GM12801 (cell line): ENCODE measurements around the gene IQCK.

Source experiments
- TF ChIP-seq, protein P1 (sequence below): IDR thresholded peaks from one replicate; pipeline ENCODE4 v1.5.1; 2011; ENCODE audit warnings: control low read depth; ENCODE audit not compliant: insufficient read length; ENCODE audit errors: extremely low read depth

IQCK gene

DNA sequence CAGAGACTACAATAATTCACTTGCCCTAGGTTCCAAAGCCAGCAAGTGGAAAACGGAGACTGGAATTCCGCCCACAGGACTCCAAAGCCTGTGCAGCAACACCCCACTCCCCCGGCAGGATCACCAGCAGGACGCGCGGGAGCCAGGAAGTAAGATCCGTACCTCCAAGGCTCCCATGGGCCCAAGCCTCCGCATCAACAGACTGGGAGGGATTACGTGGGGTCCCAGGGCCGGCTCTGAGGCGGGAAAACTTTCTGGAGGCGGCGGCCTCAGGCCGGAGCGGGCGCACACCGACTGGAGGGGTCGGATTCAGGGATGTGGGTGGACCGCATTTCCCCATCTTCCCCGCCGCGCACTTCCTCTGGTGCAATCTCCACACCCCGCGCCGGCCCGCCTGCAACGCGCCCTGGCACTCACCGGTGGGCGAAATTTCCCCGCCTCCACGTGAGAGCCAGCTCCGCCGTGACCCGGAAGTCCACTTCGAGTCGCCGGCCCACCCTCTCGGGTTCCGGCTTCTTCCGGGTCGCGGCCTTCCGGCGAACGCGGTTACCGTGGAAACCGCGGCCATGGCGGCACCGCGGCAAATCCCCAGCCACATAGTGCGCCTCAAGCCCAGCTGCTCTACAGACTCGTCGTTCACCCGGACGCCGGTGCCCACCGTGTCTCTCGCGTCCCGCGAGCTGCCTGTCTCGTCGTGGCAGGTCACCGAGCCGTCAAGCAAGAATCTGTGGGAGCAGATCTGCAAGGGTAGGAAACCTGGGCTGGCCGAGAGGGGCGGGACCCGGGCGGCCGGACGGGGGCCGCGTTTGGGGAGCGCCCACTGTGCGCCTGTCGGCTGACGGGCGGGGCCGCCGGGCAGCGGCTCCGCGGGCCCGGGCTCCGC lies at the start of gene IQCK, which contains the start of gene KNOP1:
IQCK (plus strand) TSS at position 531 of the 883 bp plus-strand sequence; CDS start at position 567, 36 bp downstream.
KNOP1 (minus strand) TSS at position 487 of the 883 bp plus-strand sequence. CDS start 3,192 bp downstream, outside the sequence.
- TF ChIP-seq, protein P1, sequence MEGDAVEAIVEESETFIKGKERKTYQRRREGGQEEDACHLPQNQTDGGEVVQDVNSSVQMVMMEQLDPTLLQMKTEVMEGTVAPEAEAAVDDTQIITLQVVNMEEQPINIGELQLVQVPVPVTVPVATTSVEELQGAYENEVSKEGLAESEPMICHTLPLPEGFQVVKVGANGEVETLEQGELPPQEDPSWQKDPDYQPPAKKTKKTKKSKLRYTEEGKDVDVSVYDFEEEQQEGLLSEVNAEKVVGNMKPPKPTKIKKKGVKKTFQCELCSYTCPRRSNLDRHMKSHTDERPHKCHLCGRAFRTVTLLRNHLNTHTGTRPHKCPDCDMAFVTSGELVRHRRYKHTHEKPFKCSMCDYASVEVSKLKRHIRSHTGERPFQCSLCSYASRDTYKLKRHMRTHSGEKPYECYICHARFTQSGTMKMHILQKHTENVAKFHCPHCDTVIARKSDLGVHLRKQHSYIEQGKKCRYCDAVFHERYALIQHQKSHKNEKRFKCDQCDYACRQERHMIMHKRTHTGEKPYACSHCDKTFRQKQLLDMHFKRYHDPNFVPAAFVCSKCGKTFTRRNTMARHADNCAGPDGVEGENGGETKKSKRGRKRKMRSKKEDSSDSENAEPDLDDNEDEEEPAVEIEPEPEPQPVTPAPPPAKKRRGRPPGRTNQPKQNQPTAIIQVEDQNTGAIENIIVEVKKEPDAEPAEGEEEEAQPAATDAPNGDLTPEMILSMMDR: no peak

DNA sequence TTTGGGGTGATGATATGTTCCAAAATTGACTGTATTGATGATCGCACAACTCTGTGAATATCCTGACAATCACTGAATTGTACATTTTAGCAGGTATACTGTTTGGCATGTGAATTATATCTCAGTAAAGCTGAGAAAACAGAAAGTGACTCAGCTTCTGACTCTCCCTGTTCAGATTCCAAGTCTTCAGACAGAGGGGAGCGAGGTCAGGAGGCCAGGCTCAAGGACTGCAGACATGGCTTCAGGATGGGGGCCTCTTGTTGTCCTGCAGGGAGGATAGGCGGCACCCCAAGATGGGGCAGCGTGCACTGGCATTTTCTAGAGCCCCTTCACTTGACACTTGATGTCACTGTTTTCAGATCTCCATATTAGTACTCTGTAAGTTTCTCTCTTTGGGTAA lies 45.7 kb upstream of the IQCK start:
- TF ChIP-seq, protein P1: no peak

DNA sequence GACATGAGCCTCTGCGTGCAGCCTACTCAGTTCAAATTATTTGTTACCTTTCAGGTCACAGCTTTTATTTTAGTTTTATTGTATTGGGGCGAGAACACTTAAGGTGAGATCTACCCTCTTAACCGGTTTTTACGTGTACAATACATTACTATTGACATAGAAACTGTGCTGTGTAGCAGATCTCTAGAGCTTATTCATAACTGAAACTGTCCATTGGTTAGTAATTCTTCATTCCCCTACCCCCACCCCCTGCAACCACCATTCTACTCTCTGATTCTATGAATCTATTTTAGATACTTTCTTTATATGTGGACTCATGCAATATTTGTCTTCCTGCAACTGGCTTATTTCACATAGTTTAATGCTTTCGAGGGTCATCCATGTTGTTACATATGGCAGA lies 43.6 kb upstream of the IQCK start:
- TF ChIP-seq, protein P1: no peak

- TF ChIP-seq, protein P1: no peak
Measured at GRCh38 chr16:19677402-19677801, 40.7 kb upstream of the IQCK start.

GRCh38 chr16:19678804-19679203 lies 39.3 kb upstream of the IQCK start:
- TF ChIP-seq, protein P1: no peak

DNA sequence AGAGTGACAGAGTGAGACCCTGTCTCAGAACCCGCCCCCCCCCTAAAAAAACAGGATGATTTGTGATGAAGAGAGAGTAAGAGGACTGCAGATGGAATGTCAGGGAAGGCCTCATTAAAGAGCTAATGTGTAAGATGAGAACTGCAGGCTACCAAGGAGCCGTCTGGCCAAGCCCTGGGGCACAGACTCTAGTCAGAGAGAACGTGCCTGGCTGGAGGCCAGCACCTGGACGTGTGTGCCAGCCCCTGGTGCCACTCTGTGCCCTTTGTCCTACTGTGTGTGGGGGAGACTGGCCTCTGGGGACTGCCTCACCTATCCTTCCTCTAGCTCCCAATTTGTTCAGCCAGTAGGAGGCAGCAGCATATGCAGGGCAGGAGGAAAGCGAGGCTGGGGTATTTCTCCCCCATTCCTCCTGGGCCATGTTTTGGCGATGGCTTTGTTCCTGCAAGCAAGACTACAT lies 37.2 kb upstream of the IQCK start:
- TF ChIP-seq, protein P1: no peak

DNA sequence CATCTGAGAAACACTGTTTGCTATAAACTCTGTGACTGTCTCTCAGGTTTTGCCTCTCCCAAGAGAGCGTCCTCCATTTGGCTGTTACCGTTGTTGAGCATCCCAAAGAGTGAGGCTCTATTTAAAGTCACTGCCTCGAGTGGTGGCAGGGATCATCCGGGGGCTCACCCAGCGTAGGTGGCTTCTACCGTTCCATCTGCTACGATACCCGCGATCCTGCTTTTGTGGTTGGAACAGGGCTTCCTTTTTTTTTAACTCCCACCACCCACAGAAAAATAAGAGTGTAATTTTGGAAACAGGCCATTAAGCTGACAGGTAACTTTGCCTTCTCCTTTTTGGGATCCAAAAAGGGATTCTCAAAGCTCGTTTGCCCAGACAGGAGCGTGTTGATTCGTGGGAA lies 36.4 kb upstream of the IQCK start:
- TF ChIP-seq, protein P1: no peak
